ENCODE results near the gene SPATA13.

GRCh38 chr13:24301434-24301833 lies 140.9 kb downstream of the SPATA13 start:
- TF ChIP-seq, protein P1, sequence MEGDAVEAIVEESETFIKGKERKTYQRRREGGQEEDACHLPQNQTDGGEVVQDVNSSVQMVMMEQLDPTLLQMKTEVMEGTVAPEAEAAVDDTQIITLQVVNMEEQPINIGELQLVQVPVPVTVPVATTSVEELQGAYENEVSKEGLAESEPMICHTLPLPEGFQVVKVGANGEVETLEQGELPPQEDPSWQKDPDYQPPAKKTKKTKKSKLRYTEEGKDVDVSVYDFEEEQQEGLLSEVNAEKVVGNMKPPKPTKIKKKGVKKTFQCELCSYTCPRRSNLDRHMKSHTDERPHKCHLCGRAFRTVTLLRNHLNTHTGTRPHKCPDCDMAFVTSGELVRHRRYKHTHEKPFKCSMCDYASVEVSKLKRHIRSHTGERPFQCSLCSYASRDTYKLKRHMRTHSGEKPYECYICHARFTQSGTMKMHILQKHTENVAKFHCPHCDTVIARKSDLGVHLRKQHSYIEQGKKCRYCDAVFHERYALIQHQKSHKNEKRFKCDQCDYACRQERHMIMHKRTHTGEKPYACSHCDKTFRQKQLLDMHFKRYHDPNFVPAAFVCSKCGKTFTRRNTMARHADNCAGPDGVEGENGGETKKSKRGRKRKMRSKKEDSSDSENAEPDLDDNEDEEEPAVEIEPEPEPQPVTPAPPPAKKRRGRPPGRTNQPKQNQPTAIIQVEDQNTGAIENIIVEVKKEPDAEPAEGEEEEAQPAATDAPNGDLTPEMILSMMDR (conservative IDR thresholded peaks at IDR 0.05 in 1 of 2, IDR thresholded peaks at IDR 0.05 in 1 of 2; ENCODE audit: low read depth in 1 of 2, low read length in 2 of 2) = no peak
- no peak for TF ChIP-seq EZH2 (IDR thresholded peaks at IDR 0.05; ENCODE audit: low read length, missing control alignments)

All from fibroblast of lung (primary cell).